Peyer's patch (tissue), 4 donors: Measurements from ENCODE around the gene IFI27L1. TPM values are rescaled to one million over a fixed set of nuclear protein-coding genes. Genes with fewer than 3 reads are reported as not detected.
A peak's percentile ranks its signal among the peaks of the same experiment; 100 is the strongest.

Experiments used
- DNase-seq, 3 donors: peaks; one replicate each; pipeline ENCODE4 v3.0.0-alpha.2; 2017 to 2019
- H3K27ac ChIP-seq, 4 donors: fragments of 200-600 bp; sonication (generic); one replicate each; pipeline ENCODE4 v1.5.1; 2016 to 2019
- H3K27me3 ChIP-seq, 2 donors: fragments of 200-600 bp; sonication (generic); one replicate each; pipeline ENCODE4 v1.5.1; 2019
- H3K36me3 ChIP-seq, 3 donors: fragments of 200-600 bp; sonication (generic); one replicate each; pipeline ENCODE4 v1.5.1; 2016 to 2019
- H3K4me1 ChIP-seq, 4 donors: fragments of 200-600 bp; sonication (generic); one replicate each; pipeline ENCODE4 v1.5.1; 2016 to 2019
- H3K4me3 ChIP-seq, 4 donors: fragments of 200-600 bp; sonication (generic); 1 replicate in 3 of 4; 2 replicates in 1 of 4; pipeline ENCODE4 v1.5.1; 2016 to 2019; ENCODE audit warnings: mild to moderate bottlenecking in 1 of 4
- H3K9me3 ChIP-seq, 4 donors: fragments of 200-600 bp; sonication (generic); one replicate each; pipeline ENCODE4 v1.5.1; 2016 to 2019; ENCODE audit warnings: mild to moderate bottlenecking in 1 of 4
- CTCF ChIP-seq, 6 experiments: fragments of 450-650 bp in 4 of 6; fragments of 200-600 bp in 2 of 6; sonication (generic) in 1 of 6; IDR thresholded peaks; one replicate each; pipeline ENCODE4 v1.5.1; 2017 to 2019; ENCODE audit warnings: antibody characterized with exemption in 6 of 6, mild to moderate bottlenecking in 3 of 6, moderate library complexity in 1 of 6
- POLR2A ChIP-seq, 2 donors: fragments of 450-650 bp; IDR thresholded peaks; one replicate each; pipeline ENCODE4 v1.5.1; 2017; ENCODE audit warnings: antibody characterized with exemption in 2 of 2, mild to moderate bottlenecking in 2 of 2, moderate library complexity in 2 of 2
- total RNA-seq, 4 donors: library from RNA; depleted of rRNA; stranded (reverse); fragments of >200 nt; gene quantifications; one replicate each; pipeline ENCODE4 v1.1.0, GENCODE V29; 2016

Gene IFI27L1
- total RNA-seq, 4 donors from 2014 or later, result 4.9 to 14.7 (median 6.6) TPM

- H3K27ac ChIP-seq, result peak overlapping the region in 1 of 4 donors; percentile 41
- H3K9me3 ChIP-seq, result peaks cover 0 to 13% (median 4%) of the 10 kb centered on the region in 4 donors
- peak in 1 of 3 donors; percentile 33 for DNase-seq
- no peaks in the 10 kb centered on the region for H3K27me3 ChIP-seq
- peaks cover 0 to 30% (median 3%) of the 10 kb centered on the region in 4 donors for H3K4me1 ChIP-seq
- H3K4me3 ChIP-seq, result no peak overlapping the region
- no peaks in the 10 kb centered on the region for H3K36me3 ChIP-seq
- TF ChIP-seq CTCF (IDR thresholded peaks at IDR 0.05), result no peak
- TF ChIP-seq POLR2A (IDR thresholded peaks at IDR 0.05), result no peak
Observed at GRCh38 chr14:94115631-94116030, 34.5 kb downstream of the IFI27L1 start.

DNA sequence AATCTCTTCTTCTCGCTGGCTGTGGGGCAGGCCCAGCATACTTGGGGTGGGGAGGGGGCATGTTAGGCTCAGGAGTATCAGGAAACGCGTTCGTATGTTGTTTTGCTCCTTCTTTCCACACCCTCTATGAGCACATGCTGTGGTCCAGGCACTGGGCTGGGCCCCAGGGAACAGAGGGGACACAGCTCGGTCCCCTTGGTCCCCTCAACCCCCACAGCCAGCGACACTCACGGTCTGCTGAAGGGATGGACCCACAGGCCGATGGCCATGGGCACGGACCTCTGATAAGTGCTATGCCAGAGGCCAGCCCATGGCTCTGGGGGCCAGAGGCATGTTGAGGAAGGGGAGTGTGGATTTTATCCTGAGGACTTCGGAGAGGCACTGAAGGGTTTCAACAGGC is 35.6 kb downstream of the IFI27L1 start:
- H3K9me3 ChIP-seq, result peaks cover 0 to 13% (median 4%) of the 10 kb centered on the region in 4 donors
- H3K4me1 ChIP-seq, result peaks cover 0 to 26% (median 3%) of the 10 kb centered on the region in 4 donors
- no peaks in the 10 kb centered on the region for H3K36me3 ChIP-seq
- TF ChIP-seq CTCF (IDR thresholded peaks at IDR 0.05) (no peak), POLR2A (IDR thresholded peaks at IDR 0.05) (no peak)
- no peak for DNase-seq
- no peaks in the 10 kb centered on the region for H3K27me3 ChIP-seq
- no peak overlapping the region for H3K27ac ChIP-seq
- H3K4me3 ChIP-seq, result no peak overlapping the region

- peaks cover 0 to 18% (median 3%) of the 10 kb centered on the region in 4 donors for H3K4me1 ChIP-seq
- DNase-seq, result peak in 1 of 3 donors; percentile 28
- H3K4me3 ChIP-seq, result no peak overlapping the region
- H3K27me3 ChIP-seq, result no peaks in the 10 kb centered on the region
- TF ChIP-seq POLR2A (IDR thresholded peaks at IDR 0.05), result no peak
- no peak for TF ChIP-seq CTCF (IDR thresholded peaks at IDR 0.05)
- H3K36me3 ChIP-seq, result no peaks in the 10 kb centered on the region
- H3K27ac ChIP-seq, result no peak overlapping the region
- peaks cover 0 to 13% (median 4%) of the 10 kb centered on the region in 4 donors for H3K9me3 ChIP-seq
Observed at GRCh38 chr14:94117856-94118255, 36.7 kb downstream of the IFI27L1 start.

GRCh38 chr14:94119071-94119470 is 38.0 kb downstream of the IFI27L1 start:
- H3K27ac ChIP-seq, result no peak overlapping the region
- H3K4me1 ChIP-seq, result peaks cover 0 to 7% (median 0%) of the 10 kb centered on the region in 4 donors
- peak in 1 of 3 donors; percentile 22 for DNase-seq
- H3K36me3 ChIP-seq, result no peaks in the 10 kb centered on the region
- H3K27me3 ChIP-seq, result no peaks in the 10 kb centered on the region
- no peak overlapping the region for H3K4me3 ChIP-seq
- no peak for TF ChIP-seq CTCF (IDR thresholded peaks at IDR 0.05)
- no peak for TF ChIP-seq POLR2A (IDR thresholded peaks at IDR 0.05)
- H3K9me3 ChIP-seq, result peaks cover 0 to 13% (median 4%) of the 10 kb centered on the region in 4 donors

DNA sequence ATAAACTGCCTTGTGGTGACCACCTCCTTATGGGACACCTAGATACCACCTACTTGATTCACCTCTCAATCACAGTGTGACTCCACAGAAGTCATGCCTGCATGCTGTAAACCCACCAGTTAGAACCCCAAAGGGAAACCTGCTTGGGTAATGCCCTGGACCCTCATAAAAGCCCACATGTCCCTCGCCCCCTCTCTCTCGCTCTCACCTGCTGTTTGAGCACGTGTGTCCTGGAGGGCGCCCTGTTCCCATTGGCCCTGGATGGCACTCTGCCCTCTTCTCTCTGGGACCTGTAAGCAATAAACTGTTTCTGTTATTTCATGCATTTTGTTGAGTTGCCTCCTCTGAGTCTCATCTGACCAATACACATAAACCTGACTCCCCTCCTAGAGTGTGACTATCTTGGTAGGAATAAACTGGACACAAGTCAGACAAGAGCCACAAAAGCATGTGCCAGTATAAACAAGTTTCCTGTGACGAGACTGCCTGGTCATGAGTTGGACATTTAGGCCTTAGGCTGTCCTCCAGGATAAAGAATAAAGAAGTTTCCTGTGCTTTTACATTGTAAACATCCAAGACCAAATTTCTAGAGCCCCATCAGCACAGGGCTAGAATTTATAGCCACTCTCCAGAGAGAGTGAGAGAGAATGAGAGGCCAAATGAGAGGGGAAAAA is 39.7 kb downstream of the IFI27L1 start:
- H3K4me3 ChIP-seq, result no peak overlapping the region
- DNase-seq, result peak in 1 of 3 donors; percentile 17
- no peak for TF ChIP-seq POLR2A (IDR thresholded peaks at IDR 0.05)
- TF ChIP-seq CTCF (IDR thresholded peaks at IDR 0.05), result no peak
- H3K27me3 ChIP-seq, result no peaks in the 10 kb centered on the region
- H3K36me3 ChIP-seq, result no peaks in the 10 kb centered on the region
- H3K4me1 ChIP-seq, result no peaks in the 10 kb centered on the region
- H3K27ac ChIP-seq, result no peak overlapping the region
- peaks cover 0 to 13% (median 4%) of the 10 kb centered on the region in 4 donors for H3K9me3 ChIP-seq
